Measurements from ENCODE around the gene TTC9B.
"Not testable (repeated sequence)": the region's sequence is repeated elsewhere in the genome, so short reads cannot be mapped to it uniquely, and the experiment has no call there.

Gene TTC9B

GRCh38 chr19:40232949-40233810, 15.0 kb upstream of the TTC9B start:
- DNase-seq (ENCODE audit: low read depth in 2 of 2) = no peak

GRCh38 chr19:40232479-40232878, 14.3 kb upstream of the TTC9B start:
- no peak for DNase-seq (ENCODE audit: low read depth in 2 of 2)

GRCh38 chr19:40231544-40232424, 13.6 kb upstream of the TTC9B start:
- DNase-seq (ENCODE audit: low read depth in 2 of 2) = no peak

- DNase-seq (ENCODE audit: low read depth in 2 of 2) = no peak
Measured at GRCh38 chr19:40231057-40231456, 12.9 kb upstream of the TTC9B start.

GRCh38 chr19:40229926-40230417, 11.8 kb upstream of the TTC9B start:
- no peak for DNase-seq (ENCODE audit: low read depth in 2 of 2)

GRCh38 chr19:40229484-40229883, 11.3 kb upstream of the TTC9B start:
- peak in 1 of 2 donors; percentile 11 for DNase-seq (ENCODE audit: low read depth in 2 of 2)

GRCh38 chr19:40228863-40229262, 10.7 kb upstream of the TTC9B start:
- DNase-seq (ENCODE audit: low read depth in 2 of 2) = no peak

GRCh38 chr19:40228346-40228745, 10.2 kb upstream of the TTC9B start:
- DNase-seq (ENCODE audit: low read depth in 2 of 2) = no peak

GRCh38 chr19:40225440-40226305, 7.5 kb upstream of the TTC9B start:
- DNase-seq (ENCODE audit: low read depth in 2 of 2) = no peak

- no peak for DNase-seq (ENCODE audit: low read depth in 2 of 2)
Measured at GRCh38 chr19:40224342-40225150, 6.4 kb upstream of the TTC9B start.

- no peak for DNase-seq (ENCODE audit: low read depth in 2 of 2)
Measured at GRCh38 chr19:40223135-40223822, 5.1 kb upstream of the TTC9B start.

- peak; percentile 43 to 55 for DNase-seq (ENCODE audit: low read depth in 2 of 2)
Measured at GRCh38 chr19:40221858-40222619, 3.9 kb upstream of the TTC9B start.

GRCh38 chr19:40220674-40221073, 2.5 kb upstream of the TTC9B start:
- no peak for DNase-seq (ENCODE audit: low read depth in 2 of 2)

- no peak for DNase-seq (ENCODE audit: low read depth in 2 of 2)
Measured at GRCh38 chr19:40219721-40220276, 1.6 kb upstream of the TTC9B start.

GRCh38 chr19:40219029-40219428, 845 bp upstream of the TTC9B start:
- not testable (repeated sequence) for DNase-seq (ENCODE audit: low read depth in 2 of 2)

- no peak for DNase-seq (ENCODE audit: low read depth in 2 of 2)
Measured at GRCh38 chr19:40217027-40217810, 965 bp downstream of the TTC9B start.

- DNase-seq (ENCODE audit: low read depth in 2 of 2) = no peak
Measured at GRCh38 chr19:40216777-40217026, 1.5 kb downstream of the TTC9B start.

GRCh38 chr19:40216013-40216776, 2.0 kb downstream of the TTC9B start:
- no peak for DNase-seq (ENCODE audit: low read depth in 2 of 2)

All from stimulated activated CD8-positive, alpha-beta memory T cell treated with anti-CD3 and anti-CD28 coated beads, Interleukin-7, amount 100 ng/mL, for 4 hours (primary cell).